ENCODE data around the gene CRIM1. TPM values are rescaled to one million over a fixed set of nuclear protein-coding genes. Genes with fewer than 3 reads are reported as not detected.

CRIM1 gene
- total RNA-seq, 4 donors from 2014 or later, result 16.4 to 107 (median 29.9) TPM

DNA sequence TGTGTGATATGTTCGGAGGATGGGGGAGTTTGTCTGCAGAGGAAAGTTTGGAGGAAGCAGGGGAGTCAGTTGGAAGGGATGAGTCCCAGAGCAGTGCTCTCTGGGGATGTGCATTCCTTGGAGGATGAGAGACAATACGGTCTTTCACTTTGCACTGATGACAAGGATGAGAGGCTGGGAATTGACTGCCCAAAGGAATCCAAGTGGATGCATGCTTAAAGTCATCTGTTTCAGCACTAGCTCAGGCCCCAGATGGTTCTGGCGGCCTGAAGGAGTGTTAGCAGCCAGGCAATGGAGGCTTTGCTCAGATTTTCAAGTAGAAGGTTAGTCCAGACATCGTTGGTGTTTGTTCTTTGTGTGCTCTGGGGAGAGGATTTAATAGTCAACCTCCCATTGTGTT, 100.2 kb downstream of the CRIM1 start:
- H3K27me3 ChIP-seq, result no peaks in the 10 kb centered on the region

GRCh38 chr2:36456227-36457175, 100.9 kb downstream of the CRIM1 start:
- Histone ChIP-seq H3K27ac (peak overlapping the region; percentile 37 to 75 (median 66)), H3K27me3 (no peaks in the 10 kb centered on the region), H3K4me1 (peaks cover 7 to 90% (median 33%) of the 10 kb centered on the region in 3 donors), H3K4me3 (no peak overlapping the region), H3K9me3 (no peaks in the 10 kb centered on the region), H3K36me3 (peaks cover 0 to 5% (median 0%) of the 10 kb centered on the region in 3 donors)
- WGBS, 2 donors, result 46 to 67% methylated on average over 17 of the region's 17 CpGs
- intact Hi-C loops (cut with DNase I), result loop anchor here (10.0 kb wide), 1 partner anchor 92 kb away; no protein-coding TSS in a partner anchor
- TF ChIP-seq CTCF (IDR thresholded peaks at IDR 0.05) (no peak), POLR2A (IDR thresholded peaks at IDR 0.05) (no peak)
- DNase-seq, result no peak

More for the DNA sequence above, 100.2 kb downstream of the CRIM1 start:
- TF ChIP-seq CTCF (IDR thresholded peaks at IDR 0.05) (no peak), POLR2A (IDR thresholded peaks at IDR 0.05) (no peak)
- Histone ChIP-seq H3K9me3 (no peaks in the 10 kb centered on the region), H3K27ac (peak overlapping the region; percentile 37 to 75 (median 66)), H3K4me1 (peaks cover 0 to 90% (median 31%) of the 10 kb centered on the region in 3 donors), H3K4me3 (no peak overlapping the region), H3K36me3 (peaks cover 0 to 5% (median 0%) of the 10 kb centered on the region in 3 donors)
- no peak for DNase-seq
- WGBS, 2 donors, result 58 to 71% methylated on average over 4 of the region's 4 CpGs
- intact Hi-C loops (cut with DNase I), result loop anchor here (10.0 kb wide), 1 partner anchor 91 kb away; no protein-coding TSS in a partner anchor

DNA sequence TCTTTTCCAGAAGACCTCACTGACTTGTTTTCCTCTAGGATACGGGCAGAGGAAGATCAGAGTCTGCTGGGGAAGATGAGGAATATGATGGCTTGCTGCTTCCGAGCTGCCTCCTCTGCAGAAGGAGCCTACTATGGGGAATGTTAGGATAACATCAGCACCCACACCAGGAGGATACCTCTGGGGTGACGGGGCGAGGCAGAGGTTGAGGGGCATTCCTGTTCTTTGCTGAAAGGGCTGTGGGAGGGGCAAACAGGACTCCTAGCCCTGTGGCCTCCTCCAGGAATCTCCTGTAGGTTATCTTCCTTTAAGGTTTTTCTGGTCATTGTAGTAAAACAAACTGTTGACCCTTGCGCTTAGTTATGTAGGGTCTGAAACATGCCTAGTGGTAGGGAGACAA, 102.5 kb downstream of the CRIM1 start:
- intact Hi-C loops (cut with DNase I), result loop anchor here (10.0 kb wide), 1 partner anchor 93 kb away; no protein-coding TSS in a partner anchor
- H3K4me1 ChIP-seq, result peaks cover 10 to 99% (median 41%) of the 10 kb centered on the region in 3 donors
- WGBS, 2 donors, result 93% methylated on average over 3 to 4 of the region's 5 CpGs

DNA sequence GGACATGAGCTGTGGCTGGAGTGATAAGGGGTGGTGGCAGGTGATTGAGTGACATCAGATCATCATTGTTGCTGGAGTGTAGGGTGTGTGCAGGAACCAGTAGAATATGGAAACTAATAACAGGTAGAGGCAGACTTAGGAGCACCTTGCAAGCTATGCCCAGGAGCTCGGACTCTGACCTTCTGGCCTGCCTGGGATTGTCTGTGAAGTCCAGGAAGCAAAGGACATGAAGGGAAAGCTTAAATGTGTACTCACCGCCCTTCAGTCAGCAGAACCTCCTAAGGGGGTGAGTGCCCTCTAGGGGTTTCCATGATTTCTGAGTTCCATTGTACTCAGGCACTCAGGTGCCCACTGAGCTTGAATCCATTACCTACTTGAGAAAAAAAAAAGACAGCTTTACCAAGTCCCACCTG, 104.2 kb downstream of the CRIM1 start:
- peaks cover 10 to 83% (median 41%) of the 10 kb centered on the region in 3 donors for H3K4me1 ChIP-seq
- H3K36me3 ChIP-seq, result peaks cover 0 to 6% (median 0%) of the 10 kb centered on the region in 3 donors
- DNase-seq, result no peak
- WGBS, 2 donors, result 39 to 62% methylated on average over 2 of the region's 2 CpGs
- no peaks in the 10 kb centered on the region for H3K27me3 ChIP-seq
- H3K4me3 ChIP-seq, result no peak overlapping the region
- H3K27ac ChIP-seq, result peak overlapping the region in 3 of 4 donors; percentile 17 to 73 (median 34)
- intact Hi-C loops (cut with DNase I), result loop anchor here (10.0 kb wide), 1 partner anchor 95 kb away; no protein-coding TSS in a partner anchor
- no peaks in the 10 kb centered on the region for H3K9me3 ChIP-seq
- no peak for TF ChIP-seq POLR2A (IDR thresholded peaks at IDR 0.05)
- peak in 3 of 6 experiments; percentile 12 to 21 (median 21) for TF ChIP-seq CTCF (IDR thresholded peaks at IDR 0.05)

More for the DNA sequence above, 102.5 kb downstream of the CRIM1 start:
- H3K9me3 ChIP-seq, result no peaks in the 10 kb centered on the region
- H3K4me3 ChIP-seq, result no peak overlapping the region
- H3K36me3 ChIP-seq, result peaks cover 0 to under 1% (median 0%) of the 10 kb centered on the region in 3 donors
- H3K27me3 ChIP-seq, result no peaks in the 10 kb centered on the region
- H3K27ac ChIP-seq, result peak overlapping the region in 1 of 4 donors; percentile 62
- DNase-seq, result no peak
- TF ChIP-seq POLR2A (IDR thresholded peaks at IDR 0.05) (no peak), CTCF (IDR thresholded peaks at IDR 0.05) (no peak)
